WERI-Rb-1 (cell line): ENCODE measurements around the gene PFKM.

Experiments
- DNase-seq: peaks from one replicate; pipeline ENCODE4 v3.0.0-alpha.2; 2020
- H3K27ac ChIP-seq: fragments of 250-450 bp; sonication (Bioruptor Pico); 2 replicates; pipeline ENCODE4 v1.5.1; 2020; ENCODE audit warnings: mild to moderate bottlenecking, moderate library complexity
- H3K27me3 ChIP-seq: fragments of 250-450 bp; sonication (Bioruptor Pico); 2 replicates; pipeline ENCODE4 v1.5.1; 2021; ENCODE audit warnings: mild to moderate bottlenecking, low read depth, moderate library complexity; ENCODE audit not compliant: insufficient read depth, severe bottlenecking
- H3K36me3 ChIP-seq: fragments of 250-450 bp; sonication (Bioruptor Pico); 2 replicates; pipeline ENCODE4 v1.5.1; 2020; ENCODE audit warnings: mild to moderate bottlenecking, moderate library complexity
- H3K4me3 ChIP-seq: 2 replicates; pipeline ENCODE4 v1.5.1; 2011; ENCODE audit warnings: low read depth, mild to moderate bottlenecking, control low read depth, low read length
- H3K9me3 ChIP-seq: fragments of 250-450 bp; sonication (Bioruptor Pico); 2 replicates; pipeline ENCODE4 v1.5.1; 2021; ENCODE audit warnings: mild to moderate bottlenecking, moderate library complexity; ENCODE audit not compliant: severe bottlenecking
- CTCF ChIP-seq: IDR thresholded peaks from 2 replicates; pipeline ENCODE4 v1.5.1; 2011; ENCODE audit warnings: low read depth, mild to moderate bottlenecking, control low read depth, inconsistent platforms, low read length

Gene PFKM

GRCh38 chr12:48125985-48126384 is 6.8 kb downstream of the PFKM start:
- H3K9me3 ChIP-seq, result no peaks in the 10 kb centered on the region
- DNase-seq, result no peak
- no peak overlapping the region for H3K4me3 ChIP-seq
- peaks cover 55% of the 10 kb centered on the region for H3K36me3 ChIP-seq
- no peak overlapping the region for H3K27ac ChIP-seq
- no peaks in the 10 kb centered on the region for H3K27me3 ChIP-seq
- no peak for TF ChIP-seq CTCF

GRCh38 chr12:48126953-48127630 is 7.9 kb downstream of the PFKM start:
- Histone ChIP-seq H3K36me3 (peaks cover 61% of the 10 kb centered on the region), H3K27me3 (no peaks in the 10 kb centered on the region), H3K4me3 (no peak overlapping the region), H3K9me3 (no peaks in the 10 kb centered on the region), H3K27ac (no peak overlapping the region)
- DNase-seq, result no peak
- TF ChIP-seq CTCF, result no peak

- Histone ChIP-seq H3K27me3 (no peaks in the 10 kb centered on the region), H3K36me3 (peaks cover 65% of the 10 kb centered on the region), H3K9me3 (no peaks in the 10 kb centered on the region), H3K4me3 (no peak overlapping the region), H3K27ac (no peak overlapping the region)
- no peak for DNase-seq
- no peak for TF ChIP-seq CTCF
Observed at GRCh38 chr12:48128800-48129199, 9.6 kb downstream of the PFKM start.

- Histone ChIP-seq H3K36me3 (peaks cover 68% of the 10 kb centered on the region), H3K27ac (no peak overlapping the region), H3K27me3 (no peaks in the 10 kb centered on the region), H3K4me3 (no peak overlapping the region), H3K9me3 (no peaks in the 10 kb centered on the region)
- no peak for DNase-seq
- no peak for TF ChIP-seq CTCF
Observed at GRCh38 chr12:48129376-48129775, 10.2 kb downstream of the PFKM start.

GRCh38 chr12:48131517-48131916 is 12.4 kb downstream of the PFKM start:
- Histone ChIP-seq H3K27ac (no peak overlapping the region), H3K4me3 (no peak overlapping the region), H3K27me3 (no peaks in the 10 kb centered on the region), H3K9me3 (no peaks in the 10 kb centered on the region), H3K36me3 (peaks cover 66% of the 10 kb centered on the region)
- DNase-seq, result no peak
- TF ChIP-seq CTCF, result no peak

- H3K36me3 ChIP-seq, result peaks cover 64% of the 10 kb centered on the region
- no peaks in the 10 kb centered on the region for H3K27me3 ChIP-seq
- no peak for TF ChIP-seq CTCF
- H3K9me3 ChIP-seq, result no peaks in the 10 kb centered on the region
- no peak for DNase-seq
- no peak overlapping the region for H3K27ac ChIP-seq
- H3K4me3 ChIP-seq, result no peak overlapping the region
Observed at GRCh38 chr12:48132826-48133225, 13.7 kb downstream of the PFKM start.
